Endodermal cell (in vitro differentiated cells): ENCODE measurements around the gene SLMAP. TPM values are rescaled to one million over a fixed set of nuclear protein-coding genes. Genes with fewer than 3 reads are reported as not detected.

Experiments used
- DNase-seq: peaks from one replicate; pipeline ENCODE4 v3.0.0-alpha.2; 2017
- H3K27ac ChIP-seq: 2 replicates; pipeline ENCODE4 v1.5.1; 2013; ENCODE audit warnings: mild to moderate bottlenecking, low read depth, low read length, moderate library complexity
- H3K27me3 ChIP-seq: 2 replicates; pipeline ENCODE4 v1.6.1; 2013; ENCODE audit warnings: mild to moderate bottlenecking, low read length, moderate library complexity; ENCODE audit not compliant: insufficient read depth, control insufficient read depth, poor library complexity, severe bottlenecking
- H3K36me3 ChIP-seq: 2 replicates; pipeline ENCODE4 v1.7.0; 2013; ENCODE audit warnings: mild to moderate bottlenecking, low read length, moderate library complexity; ENCODE audit not compliant: control insufficient read depth, insufficient read depth
- H3K4me1 ChIP-seq: one replicate; pipeline ENCODE4 v1.7.0; 2013; ENCODE audit warnings: low read length; ENCODE audit not compliant: control insufficient read depth, insufficient read depth
- H3K4me3 ChIP-seq: 2 replicates; pipeline ENCODE4 v1.5.1; 2013; ENCODE audit warnings: mild to moderate bottlenecking, low read length, moderate library complexity
- H3K9ac ChIP-seq: 2 replicates; pipeline ENCODE4 v1.6.1; 2013; ENCODE audit warnings: mild to moderate bottlenecking, low read length, moderate library complexity; ENCODE audit not compliant: poor library complexity, severe bottlenecking; ENCODE audit errors: extremely low read depth
- H3K9me3 ChIP-seq: 2 replicates; pipeline ENCODE4 v1.6.1; 2013; ENCODE audit warnings: mild to moderate bottlenecking, low read length, moderate library complexity; ENCODE audit not compliant: control insufficient read depth
- H3K27ac Mint-ChIP-seq: 2 replicates; pipeline ENCODE4 v1.8.0; 2020; ENCODE audit warnings: mixed read lengths
- H3K27me3 Mint-ChIP-seq: 2 replicates; pipeline ENCODE4 v1.8.0; 2021; ENCODE audit warnings: mild to moderate bottlenecking, mixed read lengths; ENCODE audit not compliant: insufficient read depth
- H3K36me3 Mint-ChIP-seq: 2 replicates; pipeline ENCODE4 v1.8.0; 2020; ENCODE audit warnings: low read depth, mixed read lengths
- H3K4me1 Mint-ChIP-seq: 2 replicates; pipeline ENCODE4 v1.8.0; 2020; ENCODE audit warnings: mixed read lengths
- H3K4me3 Mint-ChIP-seq: 2 replicates; pipeline ENCODE4 v1.8.0; 2020; ENCODE audit warnings: mild to moderate bottlenecking, moderate library complexity, mixed read lengths
- H3K9me3 Mint-ChIP-seq: 2 replicates; pipeline ENCODE4 v1.8.0; 2020; ENCODE audit warnings: mild to moderate bottlenecking, mixed read lengths
- CTCF ChIP-seq: fragments of 200-600 bp; sonication (generic); conservative IDR thresholded peaks from 2 replicates; pipeline ENCODE4 v1.5.0; 2021; ENCODE audit warnings: antibody characterized with exemption, mild to moderate bottlenecking
- WGBS, 2 experiments: methylation state at CpG; one replicate each; pipeline versions ENCODE4 v1.1.5 to v1.1.7; 2013; ENCODE audit warnings: missing lambda C conversion rate in 2 of 2, mixed read lengths in 1 of 2; ENCODE audit not compliant: insufficient coverage in 1 of 2, insufficient read length in 1 of 2; 5-methylcytosine and 5-hydroxymethylcytosine counted together
- total RNA-seq, 2 donors: library from RNA; stranded (reverse); fragmentation: NEBNext Ultra II Directional in 1 of 2; extraction: Animal tissue kit (Norgen Biotek cat#: 25700) in 1 of 2; gene quantifications; 2 replicates in 1 of 2; 3 replicates in 1 of 2; pipeline ENCODE4 v1.2.1, GENCODE V29; 2021

Gene SLMAP
- total RNA-seq, 2 donors from 2014 or later: 64.8 to 65.7 TPM

- WGBS, 2 experiments: 93 to 100% methylated on average over 4 to 7 of the region's 7 CpGs
- Histone ChIP-seq H3K9me3 (peaks cover 6% of the 10 kb centered on the region), H3K27me3 (no peaks in the 10 kb centered on the region), H3K4me3 (no peak overlapping the region), H3K36me3 (no peaks in the 10 kb centered on the region), H3K9ac (no peak overlapping the region), H3K4me1 (no peaks in the 10 kb centered on the region), H3K27ac (no peak overlapping the region)
- peaks cover 27% of the 10 kb centered on the region for H3K4me1 Mint-ChIP-seq
- H3K27ac Mint-ChIP-seq: no peak overlapping the region
- no peaks in the 10 kb centered on the region for H3K36me3 Mint-ChIP-seq
- no peaks in the 10 kb centered on the region for H3K9me3 Mint-ChIP-seq
- H3K4me3 Mint-ChIP-seq: no peak overlapping the region
- DNase-seq: no peak
- no peaks in the 10 kb centered on the region for H3K27me3 Mint-ChIP-seq
- no peak for TF ChIP-seq CTCF
Observed at GRCh38 chr3:57810048-57810447, 53.9 kb downstream of the SLMAP start.

GRCh38 chr3:57810471-57811137, 54.5 kb downstream of the SLMAP start:
- Histone ChIP-seq H3K9ac (no peak overlapping the region), H3K27ac (no peak overlapping the region), H3K36me3 (no peaks in the 10 kb centered on the region), H3K4me3 (no peak overlapping the region), H3K27me3 (no peaks in the 10 kb centered on the region), H3K4me1 (no peaks in the 10 kb centered on the region), H3K9me3 (peaks cover 6% of the 10 kb centered on the region)
- WGBS, 2 experiments: 92 to 96% methylated on average over 9 of the region's 9 CpGs
- H3K9me3 Mint-ChIP-seq: no peaks in the 10 kb centered on the region
- no peak for TF ChIP-seq CTCF
- H3K27ac Mint-ChIP-seq: no peak overlapping the region
- no peaks in the 10 kb centered on the region for H3K36me3 Mint-ChIP-seq
- no peak overlapping the region for H3K4me3 Mint-ChIP-seq
- DNase-seq: no peak
- H3K4me1 Mint-ChIP-seq: peaks cover 22% of the 10 kb centered on the region
- H3K27me3 Mint-ChIP-seq: no peaks in the 10 kb centered on the region

GRCh38 chr3:57815036-57815435, 58.9 kb downstream of the SLMAP start:
- no peak overlapping the region for H3K9ac ChIP-seq
- Mint-ChIP-seq H3K4me1 (peaks cover 9% of the 10 kb centered on the region), H3K27ac (no peak overlapping the region), H3K4me3 (no peak overlapping the region), H3K36me3 (no peaks in the 10 kb centered on the region), H3K27me3 (no peaks in the 10 kb centered on the region), H3K9me3 (no peaks in the 10 kb centered on the region)
- peaks cover 18% of the 10 kb centered on the region for H3K27me3 ChIP-seq
- H3K27ac ChIP-seq: no peak overlapping the region
- TF ChIP-seq CTCF: no peak
- WGBS, 2 experiments: 90 to 93% methylated on average over 4 to 6 of the region's 6 CpGs
- peaks cover 6% of the 10 kb centered on the region for H3K4me1 ChIP-seq
- no peak overlapping the region for H3K4me3 ChIP-seq
- peaks cover 6% of the 10 kb centered on the region for H3K9me3 ChIP-seq
- DNase-seq: no peak
- no peaks in the 10 kb centered on the region for H3K36me3 ChIP-seq
